Measurements from ENCODE around the gene INTS11.

Gene INTS11

GRCh38 chr1:1344655-1345361 is 20.3 kb upstream of the INTS11 start (continued):
- TF ChIP-seq ZNF654 (tag by site-specific recombination; IDR thresholded peaks at IDR 0.05; ENCODE audit: low read depth) (no peak), SETDB1 (IDR thresholded peaks at IDR 0.05; ENCODE audit: insufficient read length, low read length) (no peak), GLIS2 (tag by site-specific recombination; IDR thresholded peaks at IDR 0.05) (peak; percentile 74), ZNF433 (tag by site-specific recombination; IDR thresholded peaks at IDR 0.05; ENCODE audit: low read depth) (no peak), OVOL3 (tag by site-specific recombination; IDR thresholded peaks at IDR 0.05) (no peak), ZNF37A (tag by site-specific recombination; IDR thresholded peaks at IDR 0.05) (no peak), ZFP37 (tag by site-specific recombination; IDR thresholded peaks at IDR 0.05) (no peak), TCF7L2 (IDR thresholded peaks at IDR 0.05; ENCODE audit: borderline replicate concordance, low read depth, low read length) (no peak), ZNF660 (tag by site-specific recombination; IDR thresholded peaks at IDR 0.05) (no peak), ZBTB8A (tag by site-specific recombination; IDR thresholded peaks at IDR 0.05) (peak; percentile 40; the same call in 1 of the 2 replicates), ZNF302 (tag by site-specific recombination; IDR thresholded peaks at IDR 0.05; ENCODE audit: low read depth) (no peak), ZNF837 (tag by site-specific recombination; IDR thresholded peaks at IDR 0.05) (no peak), ZSCAN23 (tag by site-specific recombination; IDR thresholded peaks at IDR 0.05) (no peak)

DNA sequence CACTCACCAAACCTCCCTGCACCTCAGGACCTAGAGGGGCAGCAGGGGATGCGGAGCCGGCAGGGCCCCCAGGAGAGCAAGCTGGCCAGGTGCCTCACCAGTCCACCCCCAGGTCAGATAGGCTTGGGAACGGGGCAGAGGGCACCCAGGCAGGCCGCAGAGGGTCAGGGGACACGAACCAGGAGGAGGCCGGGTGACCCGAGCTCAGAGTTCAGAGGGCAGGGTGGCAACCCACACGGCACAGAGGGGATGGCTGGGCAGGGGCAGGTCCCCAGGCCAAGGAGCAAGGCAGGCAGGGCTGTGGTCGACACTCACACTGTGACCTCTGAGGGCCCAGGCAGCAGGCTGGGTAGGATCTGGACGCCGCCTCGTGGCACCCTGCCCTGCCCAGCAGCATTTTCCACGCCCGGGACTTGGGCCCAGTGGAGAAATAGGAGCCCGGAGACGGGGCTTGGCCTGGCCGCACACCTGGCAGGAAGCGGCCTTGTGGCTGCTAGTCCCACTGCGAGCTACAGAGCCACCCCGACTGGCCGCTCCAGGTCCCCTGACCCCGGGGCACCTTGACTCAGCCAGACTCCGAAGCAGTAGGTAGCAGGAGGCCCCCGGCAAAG is 19.5 kb upstream of the INTS11 start:
- no peak overlapping the region for H3K27ac ChIP-seq (ENCODE audit: extremely low read depth, low read depth, low read length)
- peaks cover 7% of the 10 kb centered on the region for H3K4me1 ChIP-seq (ENCODE audit: control insufficient read depth, insufficient read depth, low read length)
- H3K36me3 ChIP-seq (ENCODE audit: control insufficient read depth in 2 of 2, insufficient read depth in 1 of 2, low read length in 2 of 2), result peaks cover 0 to 57% of the 10 kb centered on the region in 2 experiments; a peak in 2 of 3 replicates
- H3K4me3 ChIP-seq (ENCODE audit: low read depth, low read length), result no peak overlapping the region
- H3K9me3 ChIP-seq (ENCODE audit: control insufficient read depth, insufficient read depth, low read depth, low read length), result no peaks in the 10 kb centered on the region
- CTCF ChIA-PET, result interaction anchor here (0.6 kb wide), 2 partner anchors 63 to 231 kb away, joined by 3 to 4 read pairs; no protein-coding TSS in a partner anchor
- TF ChIP-seq BCL11A (tag by site-specific recombination; IDR thresholded peaks at IDR 0.05; ENCODE audit: low read depth) (peak; percentile 47; the same call in 1 of the 2 replicates), MEIS1 (CRISPR knock-in tag; IDR thresholded peaks at IDR 0.05; ENCODE audit: borderline replicate concordance) (no peak), BCL11B (tag by site-specific recombination; IDR thresholded peaks at IDR 0.05; ENCODE audit: low read depth) (peak; percentile 73)
- POLR2A ChIA-PET, result interaction anchor here (1.0 to 1.2 kb wide), 2 partner anchors 9 to 28 kb away, joined by 3 read pairs; no protein-coding TSS in a partner anchor

- H3K9me3 ChIP-seq (ENCODE audit: control insufficient read depth, insufficient read depth, low read depth, low read length), result no peaks in the 10 kb centered on the region
- no peak overlapping the region for H3K27ac ChIP-seq (ENCODE audit: extremely low read depth, low read depth, low read length)
- CTCF ChIA-PET, result interaction anchor here (0.9 kb wide), 1 partner anchor 30 kb away, joined by 3 read pairs; no protein-coding TSS in a partner anchor
- peaks cover 0 to 66% of the 10 kb centered on the region in 2 experiments; a peak in 2 of 3 replicates for H3K36me3 ChIP-seq (ENCODE audit: control insufficient read depth in 2 of 2, insufficient read depth in 1 of 2, low read length in 2 of 2)
- no peak overlapping the region for H3K4me3 ChIP-seq (ENCODE audit: low read depth, low read length)
- H3K4me1 ChIP-seq (ENCODE audit: control insufficient read depth, insufficient read depth, low read length), result peaks cover 7% of the 10 kb centered on the region
- TF ChIP-seq INSM2 (tag by site-specific recombination; IDR thresholded peaks at IDR 0.05), result no peak
- peak; percentile 59 for TF ChIP-seq ZIC2 (tag by site-specific recombination; IDR thresholded peaks at IDR 0.05)
- peak; percentile 76 for TF ChIP-seq GLIS1 (tag by site-specific recombination; IDR thresholded peaks at IDR 0.05)
- TF ChIP-seq, protein P1, sequence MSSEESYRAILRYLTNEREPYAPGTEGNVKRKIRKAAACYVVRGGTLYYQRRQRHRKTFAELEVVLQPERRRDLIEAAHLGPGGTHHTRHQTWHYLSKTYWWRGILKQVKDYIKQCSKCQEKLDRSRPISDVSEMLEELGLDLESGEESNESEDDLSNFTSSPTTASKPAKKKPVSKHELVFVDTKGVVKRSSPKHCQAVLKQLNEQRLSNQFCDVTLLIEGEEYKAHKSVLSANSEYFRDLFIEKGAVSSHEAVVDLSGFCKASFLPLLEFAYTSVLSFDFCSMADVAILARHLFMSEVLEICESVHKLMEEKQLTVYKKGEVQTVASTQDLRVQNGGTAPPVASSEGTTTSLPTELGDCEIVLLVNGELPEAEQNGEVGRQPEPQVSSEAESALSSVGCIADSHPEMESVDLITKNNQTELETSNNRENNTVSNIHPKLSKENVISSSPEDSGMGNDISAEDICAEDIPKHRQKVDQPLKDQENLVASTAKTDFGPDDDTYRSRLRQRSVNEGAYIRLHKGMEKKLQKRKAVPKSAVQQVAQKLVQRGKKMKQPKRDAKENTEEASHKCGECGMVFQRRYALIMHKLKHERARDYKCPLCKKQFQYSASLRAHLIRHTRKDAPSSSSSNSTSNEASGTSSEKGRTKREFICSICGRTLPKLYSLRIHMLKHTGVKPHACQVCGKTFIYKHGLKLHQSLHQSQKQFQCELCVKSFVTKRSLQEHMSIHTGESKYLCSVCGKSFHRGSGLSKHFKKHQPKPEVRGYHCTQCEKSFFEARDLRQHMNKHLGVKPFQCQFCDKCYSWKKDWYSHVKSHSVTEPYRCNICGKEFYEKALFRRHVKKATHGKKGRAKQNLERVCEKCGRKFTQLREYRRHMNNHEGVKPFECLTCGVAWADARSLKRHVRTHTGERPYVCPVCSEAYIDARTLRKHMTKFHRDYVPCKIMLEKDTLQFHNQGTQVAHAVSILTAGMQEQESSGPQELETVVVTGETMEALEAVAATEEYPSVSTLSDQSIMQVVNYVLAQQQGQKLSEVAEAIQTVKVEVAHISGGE (tag by site-specific recombination; conservative IDR thresholded peaks at IDR 0.05; ENCODE audit: low read depth), result no peak
- POLR2A ChIA-PET, result interaction anchor here (0.5 to 1.2 kb wide), 3 partner anchors 27 to 53 kb away, joined by 3 read pairs; no protein-coding TSS in a partner anchor
These were observed 18.2 kb upstream of the INTS11 start for GRCh38 chr1:1342584-1343115.

All from HEK293 (cell line).